ENCODE data around the gene N4BP3.

The N4BP3 gene

GRCh38 chr5:178103612-178104011 lies 9.7 kb upstream of the N4BP3 start:
- no peak for DNase-seq

- DNase-seq: peak; percentile 72
Observed at GRCh38 chr5:178104492-178104891, 8.8 kb upstream of the N4BP3 start.

GRCh38 chr5:178106086-178106485 lies 7.2 kb upstream of the N4BP3 start:
- DNase-seq: no peak

GRCh38 chr5:178106556-178107239 lies 6.6 kb upstream of the N4BP3 start:
- DNase-seq: no peak

- DNase-seq: no peak
Observed at GRCh38 chr5:178107756-178108310, 5.5 kb upstream of the N4BP3 start.

- no peak for DNase-seq
Observed at GRCh38 chr5:178108446-178108845, 4.9 kb upstream of the N4BP3 start.

GRCh38 chr5:178108966-178109365 lies 4.4 kb upstream of the N4BP3 start:
- no peak for DNase-seq

GRCh38 chr5:178110511-178110910 lies 2.8 kb upstream of the N4BP3 start:
- DNase-seq: no peak

GRCh38 chr5:178111925-178112324 lies 1.4 kb upstream of the N4BP3 start:
- no peak for DNase-seq

GRCh38 chr5:178112545-178112944 lies 787 bp upstream of the N4BP3 start:
- no peak for DNase-seq

GRCh38 chr5:178113841-178114324 lies 551 bp downstream of the N4BP3 start:
- DNase-seq: no peak

GRCh38 chr5:178114325-178115135 lies 1.2 kb downstream of the N4BP3 start:
- DNase-seq: peak; percentile 78

- no peak for DNase-seq
Observed at GRCh38 chr5:178115136-178115813, 1.9 kb downstream of the N4BP3 start.

GRCh38 chr5:178115814-178116142 lies 2.4 kb downstream of the N4BP3 start:
- DNase-seq: no peak

GRCh38 chr5:178116143-178116885 lies 3.0 kb downstream of the N4BP3 start:
- DNase-seq: peak; percentile 69

GRCh38 chr5:178117923-178118701 lies 4.8 kb downstream of the N4BP3 start:
- DNase-seq: no peak

GRCh38 chr5:178119915-178120606 lies 6.7 kb downstream of the N4BP3 start:
- no peak for DNase-seq

GRCh38 chr5:178120607-178121357 lies 7.5 kb downstream of the N4BP3 start:
- DNase-seq: peak; percentile 93

GRCh38 chr5:178121391-178122276 lies 8.3 kb downstream of the N4BP3 start:
- DNase-seq: no peak
